ENCODE results near the gene SSNA1. TPM values are rescaled to one million over a fixed set of nuclear protein-coding genes. Genes with fewer than 3 reads are reported as not detected.

SSNA1 gene
- total RNA-seq, 1 donor from 2014 or later: 52.7 TPM

GRCh38 chr9:137150617-137151457 is 37.6 kb upstream of the SSNA1 start:
- DNase-seq (ENCODE audit: low read depth) (no peak), FAIRE-seq (no peak)
- Mint-ChIP-seq H3K36me3 (ENCODE audit: low read depth, unreplicated experiment) (no peaks in the 10 kb centered on the region), H3K9me3 (ENCODE audit: unreplicated experiment) (no peaks in the 10 kb centered on the region), H3K4me3 (ENCODE audit: unreplicated experiment) (no peak overlapping the region), H3K4me1 (ENCODE audit: low read depth, unreplicated experiment) (no peaks in the 10 kb centered on the region), H3K27ac (ENCODE audit: unreplicated experiment) (no peak overlapping the region), H3K27me3 (ENCODE audit: low read depth, unreplicated experiment) (peaks cover 29% of the 10 kb centered on the region)
- Histone ChIP-seq H3K4me3 (ENCODE audit: insufficient read depth, low read depth, low read length) (no peak overlapping the region), H2AFZ (ENCODE audit: low read depth, low read length) (no peak overlapping the region), H3K79me2 (ENCODE audit: insufficient read depth, low read length) (no peaks in the 10 kb centered on the region), H3K27me3 (ENCODE audit: insufficient read depth, low read length) (peaks cover 2% of the 10 kb centered on the region), H4K20me1 (ENCODE audit: insufficient read depth, low read length) (no peaks in the 10 kb centered on the region), H3K4me2 (ENCODE audit: low read length) (no peak overlapping the region), H3K9ac (ENCODE audit: low read length) (no peak overlapping the region), H3K9me3 (ENCODE audit: insufficient read depth, low read depth, low read length) (no peaks in the 10 kb centered on the region), H3K36me3 (ENCODE audit: insufficient read depth, low read length) (no peaks in the 10 kb centered on the region), H3K4me1 (ENCODE audit: insufficient read depth, low read length) (no peaks in the 10 kb centered on the region), H3K27ac (ENCODE audit: low read depth, low read length) (no peak overlapping the region)
- TF ChIP-seq, protein P1, sequence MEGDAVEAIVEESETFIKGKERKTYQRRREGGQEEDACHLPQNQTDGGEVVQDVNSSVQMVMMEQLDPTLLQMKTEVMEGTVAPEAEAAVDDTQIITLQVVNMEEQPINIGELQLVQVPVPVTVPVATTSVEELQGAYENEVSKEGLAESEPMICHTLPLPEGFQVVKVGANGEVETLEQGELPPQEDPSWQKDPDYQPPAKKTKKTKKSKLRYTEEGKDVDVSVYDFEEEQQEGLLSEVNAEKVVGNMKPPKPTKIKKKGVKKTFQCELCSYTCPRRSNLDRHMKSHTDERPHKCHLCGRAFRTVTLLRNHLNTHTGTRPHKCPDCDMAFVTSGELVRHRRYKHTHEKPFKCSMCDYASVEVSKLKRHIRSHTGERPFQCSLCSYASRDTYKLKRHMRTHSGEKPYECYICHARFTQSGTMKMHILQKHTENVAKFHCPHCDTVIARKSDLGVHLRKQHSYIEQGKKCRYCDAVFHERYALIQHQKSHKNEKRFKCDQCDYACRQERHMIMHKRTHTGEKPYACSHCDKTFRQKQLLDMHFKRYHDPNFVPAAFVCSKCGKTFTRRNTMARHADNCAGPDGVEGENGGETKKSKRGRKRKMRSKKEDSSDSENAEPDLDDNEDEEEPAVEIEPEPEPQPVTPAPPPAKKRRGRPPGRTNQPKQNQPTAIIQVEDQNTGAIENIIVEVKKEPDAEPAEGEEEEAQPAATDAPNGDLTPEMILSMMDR (IDR thresholded peaks at IDR 0.05; ENCODE audit: insufficient read depth, low read depth, low read length): no peak
- TF ChIP-seq EZH2 (IDR thresholded peaks at IDR 0.05; ENCODE audit: insufficient read depth, low read length): no peak

DNA sequence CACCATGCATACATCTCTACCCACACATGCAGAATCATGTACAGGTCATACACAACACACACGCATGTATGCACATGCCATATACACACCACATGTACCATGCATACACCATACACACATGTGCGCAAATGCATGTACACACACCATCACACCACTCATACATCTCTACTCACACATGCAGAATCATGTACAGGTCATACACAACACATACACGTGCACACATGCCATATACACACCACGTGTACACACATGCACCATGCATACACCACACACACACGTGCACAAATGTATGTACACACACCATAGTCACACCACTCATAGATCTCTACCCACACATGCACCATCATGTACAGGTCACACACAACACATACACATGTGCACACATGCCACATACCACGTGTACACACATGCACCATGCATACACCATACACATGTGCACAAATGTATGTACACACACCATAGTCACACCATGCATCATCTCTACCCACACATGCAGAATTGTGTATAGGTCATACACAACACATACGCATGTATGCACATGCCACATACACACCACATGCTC is 35.6 kb upstream of the SSNA1 start:
- Mint-ChIP-seq H3K36me3 (ENCODE audit: low read depth, unreplicated experiment) (no peaks in the 10 kb centered on the region), H3K4me3 (ENCODE audit: unreplicated experiment) (no peak overlapping the region), H3K4me1 (ENCODE audit: low read depth, unreplicated experiment) (no peaks in the 10 kb centered on the region), H3K27me3 (ENCODE audit: low read depth, unreplicated experiment) (peaks cover 32% of the 10 kb centered on the region), H3K9me3 (ENCODE audit: unreplicated experiment) (no peaks in the 10 kb centered on the region), H3K27ac (ENCODE audit: unreplicated experiment) (no peak overlapping the region)
- FAIRE-seq: no peak
- Histone ChIP-seq H3K4me3 (ENCODE audit: insufficient read depth, low read depth, low read length) (no peak overlapping the region), H3K79me2 (ENCODE audit: insufficient read depth, low read length) (no peaks in the 10 kb centered on the region), H3K27me3 (ENCODE audit: insufficient read depth, low read length) (peaks cover 12% of the 10 kb centered on the region), H2AFZ (ENCODE audit: low read depth, low read length) (no peak overlapping the region), H3K9me3 (ENCODE audit: insufficient read depth, low read depth, low read length) (no peaks in the 10 kb centered on the region), H4K20me1 (ENCODE audit: insufficient read depth, low read length) (no peaks in the 10 kb centered on the region), H3K27ac (ENCODE audit: low read depth, low read length) (no peak overlapping the region), H3K36me3 (ENCODE audit: insufficient read depth, low read length) (no peaks in the 10 kb centered on the region), H3K4me1 (ENCODE audit: insufficient read depth, low read length) (no peaks in the 10 kb centered on the region), H3K9ac (ENCODE audit: low read length) (no peak overlapping the region), H3K4me2 (ENCODE audit: low read length) (no peak overlapping the region)
- no peak for TF ChIP-seq EZH2 (IDR thresholded peaks at IDR 0.05; ENCODE audit: insufficient read depth, low read length)
- TF ChIP-seq, protein P1 (IDR thresholded peaks at IDR 0.05; ENCODE audit: insufficient read depth, low read depth, low read length): no peak
- no peak for DNase-seq (ENCODE audit: low read depth)
